Aorta (tissue), 5 donors: ENCODE measurements around the gene RANBP17. TPM values are rescaled to one million over a fixed set of nuclear protein-coding genes. Genes with fewer than 3 reads are reported as not detected.

Experiments used
- ATAC-seq: fragments of 200-7000 bp; cut with Tn5 transposase; one replicate; pipeline ENCODE4 v1.9.1; 2022; ENCODE audit warnings: moderate library complexity; ENCODE audit not compliant: low FRiP score
- DNase-seq, 2 donors: peaks; one replicate each; pipeline ENCODE4 v3.0.0-alpha.2; 2020
- H3K27ac ChIP-seq, 2 donors: one replicate each; pipeline ENCODE4 v1.5.1; 2013; ENCODE audit warnings: low read length in 2 of 2, mild to moderate bottlenecking in 2 of 2, moderate library complexity in 2 of 2, control low read depth in 1 of 2, inconsistent platforms in 1 of 2, low read depth in 1 of 2
- H3K27me3 ChIP-seq, 2 donors: one replicate each; pipeline ENCODE4 v1.6.1; 2013; ENCODE audit warnings: control low read depth in 1 of 2, low read length in 1 of 2, mild to moderate bottlenecking in 1 of 2, moderate library complexity in 1 of 2; ENCODE audit not compliant: insufficient read depth in 2 of 2, control insufficient read depth in 1 of 2
- H3K36me3 ChIP-seq, 2 donors: one replicate each; pipeline ENCODE4 v1.6.1; 2013; ENCODE audit warnings: control low read depth in 1 of 2, low read length in 1 of 2, mild to moderate bottlenecking in 1 of 2; ENCODE audit not compliant: insufficient read depth in 2 of 2, control insufficient read depth in 1 of 2
- H3K4me1 ChIP-seq, 2 donors: one replicate each; pipeline ENCODE4 v1.6.1; 2013; ENCODE audit warnings: low read length in 2 of 2, control low read depth in 1 of 2, mild to moderate bottlenecking in 1 of 2, moderate library complexity in 1 of 2; ENCODE audit not compliant: insufficient read depth in 2 of 2, control insufficient read depth in 1 of 2
- H3K4me3 ChIP-seq, 2 donors: one replicate each; pipeline ENCODE4 v1.5.1; 2013; ENCODE audit warnings: low read length in 2 of 2, control low read depth in 1 of 2, mild to moderate bottlenecking in 1 of 2
- H3K9me3 ChIP-seq: one replicate; pipeline ENCODE4 v1.6.1; 2013; ENCODE audit warnings: mild to moderate bottlenecking, low read length; ENCODE audit not compliant: control insufficient read depth
- WGBS, 2 donors: extraction: QIAGEN DNeasy Blood & Tissue Kit; methylation state at CpG; one replicate each; pipeline ENCODE4 v1.1.7; 2013; 5-methylcytosine and 5-hydroxymethylcytosine counted together
- intact Hi-C, 2 donors: fragments of 100-400 bp; cut with DNase I; formaldehyde crosslinking; loops; one replicate each; pipeline versions ENCODE4 v1.14.2 to v1.15.0; 2022
- polyA plus RNA-seq, 2 donors: library from polyadenylated mRNA; stranded (reverse); fragments of 200-250 nt; gene quantifications; one replicate each; pipeline ENCODE4 v1.2.3, GENCODE V29; 2013
- total RNA-seq, 2 donors: library from RNA; stranded (reverse); fragmentation: NEBNext Ultra II Directional; extraction: Animal tissue kit (Norgen Biotek cat#: 25700); gene quantifications; one replicate each; pipeline ENCODE4 v1.2.1, GENCODE V29; 2021
- donor health status: healthy with polysubstance abuse.
- donor health status: Bipolar disorder and iron deficiency.
- donor health status: DM: no; HTN: no; CAD: no.
- donor health status: DM: no; HTN: no; CAD: no.
- donor health status: DM: yes; HTN: yes; CAD: no.

RANBP17 gene
- total and polyA plus RNA-seq, 4 donors: 1.3 to 13.6 (median 7.5) TPM

DNA sequence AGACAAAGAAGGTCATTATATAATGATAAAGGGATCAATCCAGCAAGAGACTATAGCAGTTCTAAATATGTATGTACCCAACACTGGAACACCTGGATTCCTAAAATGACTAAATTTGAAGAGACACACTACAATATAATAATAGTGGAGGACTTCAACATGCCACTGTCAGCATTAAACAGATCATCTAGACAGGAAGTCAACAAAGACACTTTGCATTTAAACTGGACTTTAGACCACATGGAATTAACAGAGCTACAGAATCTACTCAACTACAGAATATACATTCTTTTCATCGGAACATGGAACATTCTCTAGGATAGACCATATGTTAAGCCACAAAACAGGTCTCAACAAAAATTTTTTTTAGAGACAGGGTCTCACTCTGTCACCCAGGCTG, 388.9 kb downstream of the RANBP17 start:
- ATAC-seq (no peak), DNase-seq (no peak)
- Histone ChIP-seq H3K4me3 (no peak overlapping the region), H3K9me3 (no peaks in the 10 kb centered on the region), H3K27ac (no peak overlapping the region), H3K36me3 (no peaks in the 10 kb centered on the region), H3K27me3 (no peaks in the 10 kb centered on the region), H3K4me1 (no peaks in the 10 kb centered on the region)
- intact Hi-C loops: no loop called here
- WGBS, 2 donors: 100% methylated on average over 1 of the region's 1 CpG

DNA sequence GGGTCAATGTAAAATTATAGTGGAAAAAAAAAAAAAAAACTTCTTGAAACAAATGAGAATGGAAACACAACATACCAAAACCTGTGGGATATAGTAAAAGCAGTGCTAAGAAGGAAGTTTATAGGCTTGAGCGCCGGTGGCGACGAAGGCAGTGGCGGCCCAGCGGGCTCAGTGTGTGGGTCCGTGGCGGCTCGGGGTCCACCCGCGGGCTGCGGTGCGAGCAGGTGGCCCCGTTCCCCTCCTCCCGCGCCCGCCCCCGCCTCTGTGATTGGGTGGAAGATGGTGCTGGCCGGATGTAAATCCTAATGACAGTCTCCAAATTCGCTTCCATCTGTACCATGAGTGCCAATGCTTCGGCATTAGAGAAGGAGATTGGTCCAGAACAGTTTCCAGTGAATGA, 389.7 kb downstream of the RANBP17 start:
- intact Hi-C loops: no loop called here
- 98% methylated on average over 20 to 21 of the region's 21 CpGs for WGBS, 2 donors
- no peaks in the 10 kb centered on the region for H3K9me3 ChIP-seq

DNA sequence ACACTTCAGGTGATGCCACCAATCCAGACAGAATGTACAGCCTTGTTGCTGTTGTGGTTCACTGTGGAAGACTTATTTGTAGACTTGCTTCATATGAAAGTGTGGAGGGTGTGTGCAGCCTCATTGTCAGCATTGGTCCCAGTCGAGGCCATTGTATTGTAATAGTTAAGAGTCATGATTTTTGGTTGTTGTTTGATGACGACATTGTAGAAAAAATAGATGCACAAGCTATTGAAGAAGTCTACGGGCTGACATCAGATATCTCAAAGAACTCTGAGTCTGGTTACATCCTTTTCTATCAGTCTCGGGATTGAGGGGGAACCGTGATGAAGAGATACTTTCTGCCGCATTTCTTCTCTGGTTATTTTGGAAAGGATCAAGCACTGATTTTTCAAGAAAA, 390.9 kb downstream of the RANBP17 start:
- Histone ChIP-seq H3K27ac (no peak overlapping the region), H3K9me3 (no peaks in the 10 kb centered on the region), H3K36me3 (no peaks in the 10 kb centered on the region), H3K4me3 (no peak overlapping the region), H3K27me3 (no peaks in the 10 kb centered on the region), H3K4me1 (no peaks in the 10 kb centered on the region)
- no peak for DNase-seq
- no peak for ATAC-seq
- intact Hi-C loops: no loop called here
- 97% methylated on average over 6 of the region's 6 CpGs for WGBS, 2 donors

More for the DNA sequence above, 389.7 kb downstream of the RANBP17 start:
- no peaks in the 10 kb centered on the region for H3K4me1 ChIP-seq
- no peak overlapping the region for H3K4me3 ChIP-seq
- no peaks in the 10 kb centered on the region for H3K27me3 ChIP-seq
- DNase-seq (no peak), ATAC-seq (no peak)
- no peak overlapping the region for H3K27ac ChIP-seq
- no peaks in the 10 kb centered on the region for H3K36me3 ChIP-seq

DNA sequence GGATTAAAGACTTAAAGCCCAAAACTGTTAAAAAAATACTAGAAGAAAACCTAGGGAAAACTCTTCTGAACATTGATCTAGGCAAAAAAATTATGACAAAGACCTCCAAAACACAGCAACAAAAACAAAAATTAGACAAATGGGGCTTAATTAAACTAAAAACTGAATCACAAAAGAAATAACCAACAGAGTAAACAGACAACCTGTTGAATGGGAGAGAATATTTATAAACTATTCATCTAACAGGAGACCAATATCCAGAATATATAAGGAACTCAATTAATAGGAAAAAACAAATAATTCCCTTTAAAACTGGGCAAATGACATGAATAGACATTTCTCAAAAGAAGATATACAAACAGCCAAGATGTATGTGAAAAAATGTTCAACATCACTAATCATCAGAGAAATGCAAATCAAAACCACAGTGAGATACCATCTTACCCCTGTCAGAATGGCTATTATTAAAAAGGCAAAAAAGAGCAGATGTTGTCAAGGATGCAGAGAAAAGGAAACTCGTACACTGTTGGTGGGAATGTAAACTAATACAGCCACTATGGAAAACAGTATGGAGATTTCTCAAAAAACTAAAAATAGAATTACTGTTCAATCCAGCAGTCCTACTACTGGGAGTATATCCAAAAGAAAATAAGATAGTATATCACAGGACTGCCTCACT, 397.1 kb downstream of the RANBP17 start:
- H3K27ac ChIP-seq: no peak overlapping the region
- no peak for DNase-seq
- no peak overlapping the region for H3K4me3 ChIP-seq
- H3K4me1 ChIP-seq: no peaks in the 10 kb centered on the region
- intact Hi-C loops: no loop called here
- WGBS, 2 donors: 84 to 87% methylated on average over 1 of the region's 1 CpG
- ATAC-seq: no peak
- no peaks in the 10 kb centered on the region for H3K27me3 ChIP-seq
- no peaks in the 10 kb centered on the region for H3K36me3 ChIP-seq
- no peaks in the 10 kb centered on the region for H3K9me3 ChIP-seq

DNA sequence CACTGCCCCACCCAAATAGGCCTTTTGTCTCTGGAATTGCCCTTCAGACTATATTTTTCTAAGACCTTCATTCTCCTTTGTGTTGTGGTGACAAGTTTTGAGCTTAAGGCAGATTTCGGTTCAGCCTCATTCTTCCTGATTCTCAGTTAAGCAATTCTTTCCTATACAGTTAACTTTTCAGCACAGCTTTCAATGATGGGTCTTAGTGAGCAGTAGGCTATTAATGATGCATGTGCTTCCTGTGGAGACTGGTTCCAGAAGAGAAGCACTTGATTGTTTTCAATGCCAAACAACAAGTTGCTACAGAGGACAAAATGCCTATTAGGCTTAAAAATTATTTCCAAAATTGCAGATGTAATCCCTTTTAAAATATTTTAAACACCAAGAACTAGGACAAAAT, 399.5 kb downstream of the RANBP17 start:
- Histone ChIP-seq H3K9me3 (no peaks in the 10 kb centered on the region), H3K4me1 (no peaks in the 10 kb centered on the region), H3K4me3 (no peak overlapping the region), H3K27me3 (no peaks in the 10 kb centered on the region), H3K36me3 (no peaks in the 10 kb centered on the region), H3K27ac (no peak overlapping the region)
- DNase-seq (no peak), ATAC-seq (no peak)
- intact Hi-C loops: no loop called here
- 88 to 92% methylated on average over 1 of the region's 1 CpG for WGBS, 2 donors

DNA sequence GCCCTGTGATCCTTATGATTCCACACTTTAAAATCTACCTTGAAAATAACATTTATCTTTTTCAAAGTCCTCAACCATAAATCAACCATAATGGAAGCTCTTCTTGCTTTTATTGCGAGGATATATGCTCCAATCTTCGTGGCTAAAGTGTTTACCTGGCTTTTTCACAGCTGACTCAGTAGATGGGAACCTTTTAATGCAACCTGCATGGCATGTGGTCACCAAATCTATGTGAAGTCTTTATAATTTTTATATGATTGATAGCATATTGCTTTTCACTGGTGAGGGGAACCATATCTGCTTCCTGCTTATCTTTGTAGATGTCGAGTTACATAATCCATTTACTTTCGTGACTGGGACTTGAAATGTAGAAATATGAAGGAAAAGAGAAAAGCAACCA, 400.1 kb downstream of the RANBP17 start:
- Histone ChIP-seq H3K4me3 (no peak overlapping the region), H3K9me3 (no peaks in the 10 kb centered on the region), H3K27ac (no peak overlapping the region), H3K4me1 (no peaks in the 10 kb centered on the region), H3K36me3 (no peaks in the 10 kb centered on the region), H3K27me3 (no peaks in the 10 kb centered on the region)
- DNase-seq (no peak), ATAC-seq (no peak)
- WGBS, 2 donors: 90 to 93% methylated on average over 4 of the region's 4 CpGs
- intact Hi-C loops: no loop called here

DNA sequence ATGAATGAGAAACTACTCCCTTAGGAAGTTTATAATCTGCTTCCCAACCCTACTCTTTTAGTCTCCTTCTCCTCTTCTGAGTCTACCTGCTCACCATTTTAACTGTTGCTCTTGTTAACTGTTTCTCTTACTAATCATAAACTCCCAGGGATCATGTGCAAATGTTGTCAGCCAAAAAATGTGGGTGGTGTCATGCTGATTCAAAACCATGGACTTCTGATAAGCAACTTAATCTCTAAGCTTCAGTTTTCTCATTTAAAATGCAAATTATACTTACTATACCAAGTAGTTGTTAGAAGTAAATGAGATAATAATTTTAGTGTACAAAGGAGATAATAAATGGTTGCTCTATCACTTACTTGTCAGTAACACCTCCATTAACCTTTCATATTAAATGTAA, 401.4 kb downstream of the RANBP17 start:
- ATAC-seq (no peak), DNase-seq (no peak)
- Histone ChIP-seq H3K27me3 (no peaks in the 10 kb centered on the region), H3K4me1 (no peaks in the 10 kb centered on the region), H3K9me3 (no peaks in the 10 kb centered on the region), H3K27ac (no peak overlapping the region), H3K4me3 (no peak overlapping the region), H3K36me3 (no peaks in the 10 kb centered on the region)
- intact Hi-C loops: no loop called here

DNA sequence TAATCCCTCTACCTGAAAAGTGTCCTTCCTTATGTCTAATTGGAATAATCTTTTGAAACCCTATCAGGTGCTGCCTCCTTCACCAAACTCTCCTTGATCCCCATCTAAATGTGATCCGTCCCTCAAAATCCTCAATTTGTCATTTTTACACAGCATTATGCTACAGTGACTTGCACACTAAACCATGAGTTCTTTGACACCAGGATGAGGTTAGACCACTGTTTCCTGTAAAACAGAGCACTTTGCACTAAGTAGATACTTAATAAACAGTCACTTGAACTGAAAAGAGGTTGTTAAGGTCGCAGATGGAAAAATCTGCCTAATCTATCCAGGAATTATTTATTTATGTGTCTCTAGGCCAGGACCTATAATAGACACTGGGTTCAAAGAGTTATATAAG, 403.0 kb downstream of the RANBP17 start:
- intact Hi-C loops: no loop called here
- H3K4me3 ChIP-seq: no peak overlapping the region
- H3K9me3 ChIP-seq: no peaks in the 10 kb centered on the region
- no peak overlapping the region for H3K27ac ChIP-seq
- no peaks in the 10 kb centered on the region for H3K27me3 ChIP-seq
- 93 to 94% methylated on average over 2 of the region's 2 CpGs for WGBS, 2 donors
- ATAC-seq: no peak
- no peaks in the 10 kb centered on the region for H3K36me3 ChIP-seq
- DNase-seq: no peak
- H3K4me1 ChIP-seq: no peaks in the 10 kb centered on the region

DNA sequence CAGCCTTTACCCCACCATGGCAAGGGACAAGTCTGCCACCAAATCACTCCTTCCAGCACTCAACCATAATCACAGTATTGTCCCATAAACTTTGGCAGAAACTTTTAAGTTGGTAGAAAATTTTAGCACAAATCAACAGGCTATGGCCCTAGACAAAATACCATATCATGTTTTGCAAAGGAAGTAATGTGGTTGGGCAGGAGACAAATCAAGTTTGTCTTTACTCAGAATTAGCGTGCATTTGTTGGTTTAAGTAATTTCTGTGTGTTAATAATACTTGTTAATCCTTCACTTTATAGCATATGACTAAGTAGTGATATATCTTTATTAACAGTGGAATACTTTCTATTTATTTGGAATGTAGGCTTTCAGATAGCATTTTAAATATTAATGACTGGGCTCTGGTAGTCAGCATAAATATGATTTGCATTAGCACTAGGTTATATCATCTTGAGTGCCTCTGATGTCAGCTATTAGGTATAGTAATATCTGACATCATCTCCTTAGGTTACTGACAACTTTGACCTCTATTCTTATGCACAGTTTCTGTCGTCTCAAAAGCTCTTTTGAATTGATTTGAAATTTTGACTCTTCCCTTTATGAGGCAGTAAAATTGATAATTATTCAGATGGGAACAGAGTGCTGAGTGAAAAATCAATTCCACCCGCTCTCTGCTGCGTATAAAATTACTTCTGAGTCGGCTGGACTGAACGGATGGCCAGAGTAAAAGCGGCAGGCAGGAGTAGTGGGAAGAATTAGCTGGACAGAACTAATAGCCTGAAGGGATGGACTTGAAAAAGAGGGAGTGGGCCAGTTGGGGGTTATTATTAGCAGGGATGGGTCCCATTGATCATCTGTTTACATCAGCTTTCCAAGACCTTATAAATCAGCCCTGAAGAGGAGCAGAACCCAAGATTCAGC, 407.1 kb downstream of the RANBP17 start:
- Histone ChIP-seq H3K9me3 (no peaks in the 10 kb centered on the region), H3K4me1 (no peaks in the 10 kb centered on the region), H3K27ac (no peak overlapping the region), H3K36me3 (no peaks in the 10 kb centered on the region), H3K4me3 (no peak overlapping the region), H3K27me3 (no peaks in the 10 kb centered on the region)
- 84 to 85% methylated on average over 7 of the region's 7 CpGs for WGBS, 2 donors
- DNase-seq (no peak), ATAC-seq (no peak)
- intact Hi-C loops: no loop called here
